Measurements from ENCODE around the gene TTC3. TPM values are rescaled to one million over a fixed set of nuclear protein-coding genes. Genes with fewer than 3 reads are reported as not detected.
A peak's percentile ranks its signal among the peaks of the same experiment; 100 is the strongest.

Gene TTC3
- total RNA-seq = 100 to 1,000 TPM; 169 to 201 TPM

- Histone ChIP-seq H3K36me3 (no peaks in the 10 kb centered on the region), H3K9me3 (no peaks in the 10 kb centered on the region), H3K27me3 (replicated peaks; ENCODE audit: insufficient read depth) (no peaks in the 10 kb centered on the region), H3K27ac (peak within 1 kb of the TSS; percentile 96 to 99), H3K4me1 (replicated peaks) (peaks cover 6% of the 10 kb centered on the region), H3K4me3 (peak within 1 kb of the TSS; percentile 87 to 96)
- intact Hi-C loops (cut with DNase I) = loop anchor here (1.0 to 5.0 kb wide), 2 partner anchors 84 to 294 kb away; partner anchors contain the start of gene DYRK1A
- TF ChIP-seq POLR2AphosphoS5 (IDR thresholded peaks at IDR 0.05) (peak; percentile 71), POLR2A (IDR thresholded peaks at IDR 0.05) (peak; percentile 95), CTCF (IDR thresholded peaks at IDR 0.05) (peak in 1 of 4 experiments; percentile 16)
- WGBS = under 1% methylated on average over 44 of the region's 61 CpGs
- DNase-seq (ENCODE audit: low spot score) = peak; percentile 92
Measured at GRCh38 chr21:37072988-37073416, at the start of gene TTC3, which contains the start of gene PIGP. TTC3 (plus strand) TSS chr21:37073254; CDS start chr21:37087258, 14,004 bp downstream. PIGP (minus strand) TSS chr21:37073071; CDS start chr21:37072515, 556 bp downstream.

DNA sequence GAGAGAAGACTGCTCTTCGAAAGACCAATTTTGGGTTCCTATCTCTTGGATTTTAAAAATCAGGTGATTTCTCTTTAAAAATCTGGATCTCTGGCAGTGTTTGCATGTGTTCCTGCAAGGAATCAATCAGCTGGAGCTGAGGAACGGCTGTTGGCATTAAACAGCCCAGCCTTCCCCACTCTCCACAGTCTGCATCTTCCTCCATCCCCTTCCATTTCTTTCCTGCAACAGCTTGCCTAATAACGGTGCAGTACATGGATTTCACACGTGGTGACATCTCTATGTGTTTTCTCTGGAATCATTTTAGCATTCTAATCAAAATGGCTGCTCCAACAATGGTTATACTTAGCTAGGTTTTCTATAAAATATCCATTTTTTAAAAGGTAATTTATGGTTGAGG, 46.6 kb upstream of the TTC3 start:
- TF ChIP-seq POLR2AphosphoS5 (IDR thresholded peaks at IDR 0.05) (no peak), POLR2A (IDR thresholded peaks at IDR 0.05) (no peak)
- intact Hi-C loops (cut with DNase I) = no loop called here
- 30% methylated on average over 4 of the region's 4 CpGs for WGBS
- no peak for DNase-seq (ENCODE audit: low spot score)
- H3K27ac ChIP-seq = no peak overlapping the region
- no peaks in the 10 kb centered on the region for H3K4me1 ChIP-seq (replicated peaks)
- no peaks in the 10 kb centered on the region for H3K27me3 ChIP-seq (replicated peaks; ENCODE audit: insufficient read depth)
- no peaks in the 10 kb centered on the region for H3K9me3 ChIP-seq
- no peaks in the 10 kb centered on the region for H3K36me3 ChIP-seq
- no peak overlapping the region for H3K4me3 ChIP-seq

DNA sequence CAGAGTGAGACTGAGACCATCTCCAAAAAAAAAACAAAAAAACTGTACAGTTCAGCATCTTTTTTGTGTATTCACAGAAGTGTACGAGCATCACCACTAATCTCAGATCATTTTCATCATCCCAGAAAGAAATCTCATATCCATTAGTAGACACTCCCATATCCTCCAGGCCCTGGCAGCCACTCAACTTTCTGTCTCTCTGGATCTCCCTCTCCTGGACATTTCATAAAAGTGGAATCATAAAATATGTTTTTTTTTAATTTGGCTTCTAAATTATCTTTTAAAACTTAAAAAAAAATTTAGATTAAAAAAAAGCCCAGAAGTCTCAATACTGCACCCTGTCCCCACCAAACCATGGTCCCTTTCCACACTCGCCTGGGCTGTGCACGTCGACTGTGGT, 44.5 kb upstream of the TTC3 start:
- 85% methylated on average over 4 of the region's 4 CpGs for WGBS
- H3K36me3 ChIP-seq = no peaks in the 10 kb centered on the region
- no peak overlapping the region for H3K4me3 ChIP-seq
- H3K9me3 ChIP-seq = no peaks in the 10 kb centered on the region
- no peak for TF ChIP-seq CTCF (IDR thresholded peaks at IDR 0.05)
- no peak for TF ChIP-seq POLR2AphosphoS5 (IDR thresholded peaks at IDR 0.05)
- no peak for TF ChIP-seq POLR2A (IDR thresholded peaks at IDR 0.05)
- DNase-seq (ENCODE audit: low spot score) = no peak
- H3K27ac ChIP-seq = no peak overlapping the region
- H3K4me1 ChIP-seq (replicated peaks) = no peaks in the 10 kb centered on the region
- H3K27me3 ChIP-seq (replicated peaks; ENCODE audit: insufficient read depth) = no peaks in the 10 kb centered on the region
- intact Hi-C loops (cut with DNase I) = no loop called here

- Histone ChIP-seq H3K4me1 (replicated peaks) (no peaks in the 10 kb centered on the region), H3K27me3 (replicated peaks; ENCODE audit: insufficient read depth) (no peaks in the 10 kb centered on the region), H3K36me3 (no peaks in the 10 kb centered on the region), H3K4me3 (no peak overlapping the region), H3K9me3 (no peaks in the 10 kb centered on the region), H3K27ac (no peak overlapping the region)
- intact Hi-C loops (cut with DNase I) = no loop called here
- TF ChIP-seq CTCF (IDR thresholded peaks at IDR 0.05) (no peak), POLR2A (IDR thresholded peaks at IDR 0.05) (no peak), POLR2AphosphoS5 (IDR thresholded peaks at IDR 0.05) (no peak)
- no peak for DNase-seq (ENCODE audit: low spot score)
- 92% methylated on average over 4 of the region's 4 CpGs for WGBS
Measured at GRCh38 chr21:37030864-37031263, 42.2 kb upstream of the TTC3 start.

DNA sequence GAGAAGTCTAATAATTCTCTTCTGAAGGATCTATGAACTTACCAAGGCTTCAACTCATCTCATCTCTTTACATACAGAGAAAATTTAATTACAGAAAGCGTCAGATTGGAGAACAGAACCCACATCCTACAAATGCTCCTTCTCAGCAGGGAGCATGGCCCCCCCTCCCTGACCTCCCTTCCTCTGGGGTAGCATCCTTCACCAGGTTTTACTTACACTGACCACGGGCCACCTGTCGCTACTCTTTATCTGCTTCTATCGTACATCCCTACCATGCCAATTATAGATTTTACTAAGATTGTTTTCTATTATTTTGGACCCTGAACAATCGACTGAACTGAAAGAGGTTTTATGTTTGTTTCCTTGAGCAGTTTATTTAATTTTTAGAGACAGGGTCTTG, 40.8 kb upstream of the TTC3 start:
- Histone ChIP-seq H3K36me3 (no peaks in the 10 kb centered on the region), H3K27ac (no peak overlapping the region), H3K4me1 (replicated peaks) (no peaks in the 10 kb centered on the region), H3K4me3 (no peak overlapping the region), H3K27me3 (replicated peaks; ENCODE audit: insufficient read depth) (no peaks in the 10 kb centered on the region), H3K9me3 (no peaks in the 10 kb centered on the region)
- TF ChIP-seq CTCF (IDR thresholded peaks at IDR 0.05) (no peak), POLR2AphosphoS5 (IDR thresholded peaks at IDR 0.05) (no peak), POLR2A (IDR thresholded peaks at IDR 0.05) (no peak)
- 78% methylated on average over 5 of the region's 5 CpGs for WGBS
- no peak for DNase-seq (ENCODE audit: low spot score)
- intact Hi-C loops (cut with DNase I) = no loop called here

Data from prostate gland (tissue), 2 donors.